HL-60 (cell line): ENCODE data around the gene SIDT2.

ENCODE experiments used
- CTCF ChIP-seq: IDR thresholded peaks from one replicate; pipeline ENCODE4 v1.5.1; 2011; ENCODE audit warnings: low read length, control low read depth, inconsistent platforms; ENCODE audit not compliant: insufficient read depth
- GABPA ChIP-seq: IDR thresholded peaks from 2 replicates; pipeline ENCODE4 v1.6.1; 2012; ENCODE audit warnings: low read depth
- POLR2AphosphoS5 ChIP-seq: IDR thresholded peaks from 2 replicates; pipeline ENCODE4 v1.6.1; 2012; ENCODE audit warnings: low read depth
- TF ChIP-seq, protein P1 (sequence below): IDR thresholded peaks from 2 replicates; pipeline ENCODE4 v1.6.1; 2012; ENCODE audit warnings: low read depth; ENCODE audit not compliant: insufficient replicate concordance

GRCh38 chr11:117160826-117161225 is 17.7 kb upstream of the SIDT2 start:
- TF ChIP-seq CTCF (no peak), POLR2AphosphoS5 (no peak), GABPA (no peak)
- TF ChIP-seq, protein P1, sequence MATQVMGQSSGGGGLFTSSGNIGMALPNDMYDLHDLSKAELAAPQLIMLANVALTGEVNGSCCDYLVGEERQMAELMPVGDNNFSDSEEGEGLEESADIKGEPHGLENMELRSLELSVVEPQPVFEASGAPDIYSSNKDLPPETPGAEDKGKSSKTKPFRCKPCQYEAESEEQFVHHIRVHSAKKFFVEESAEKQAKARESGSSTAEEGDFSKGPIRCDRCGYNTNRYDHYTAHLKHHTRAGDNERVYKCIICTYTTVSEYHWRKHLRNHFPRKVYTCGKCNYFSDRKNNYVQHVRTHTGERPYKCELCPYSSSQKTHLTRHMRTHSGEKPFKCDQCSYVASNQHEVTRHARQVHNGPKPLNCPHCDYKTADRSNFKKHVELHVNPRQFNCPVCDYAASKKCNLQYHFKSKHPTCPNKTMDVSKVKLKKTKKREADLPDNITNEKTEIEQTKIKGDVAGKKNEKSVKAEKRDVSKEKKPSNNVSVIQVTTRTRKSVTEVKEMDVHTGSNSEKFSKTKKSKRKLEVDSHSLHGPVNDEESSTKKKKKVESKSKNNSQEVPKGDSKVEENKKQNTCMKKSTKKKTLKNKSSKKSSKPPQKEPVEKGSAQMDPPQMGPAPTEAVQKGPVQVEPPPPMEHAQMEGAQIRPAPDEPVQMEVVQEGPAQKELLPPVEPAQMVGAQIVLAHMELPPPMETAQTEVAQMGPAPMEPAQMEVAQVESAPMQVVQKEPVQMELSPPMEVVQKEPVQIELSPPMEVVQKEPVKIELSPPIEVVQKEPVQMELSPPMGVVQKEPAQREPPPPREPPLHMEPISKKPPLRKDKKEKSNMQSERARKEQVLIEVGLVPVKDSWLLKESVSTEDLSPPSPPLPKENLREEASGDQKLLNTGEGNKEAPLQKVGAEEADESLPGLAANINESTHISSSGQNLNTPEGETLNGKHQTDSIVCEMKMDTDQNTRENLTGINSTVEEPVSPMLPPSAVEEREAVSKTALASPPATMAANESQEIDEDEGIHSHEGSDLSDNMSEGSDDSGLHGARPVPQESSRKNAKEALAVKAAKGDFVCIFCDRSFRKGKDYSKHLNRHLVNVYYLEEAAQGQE, result no peak
